Mammary epithelial cell (primary cell): ENCODE data around the gene FAM236D.
"Not testable (repeated sequence)": the region's sequence is repeated elsewhere in the genome, so short reads cannot be mapped to it uniquely, and the experiment has no call there.

Experiments
- CTCF ChIP-seq, 2 donors: IDR thresholded peaks in 1 of 2; conservative IDR thresholded peaks in 1 of 2; 2 replicates each; pipeline ENCODE4 v1.5.1; 2011 to 2012; ENCODE audit warnings: inconsistent platforms in 2 of 2, low read length in 2 of 2, mild to moderate bottlenecking in 2 of 2, control low read depth in 1 of 2, low read depth in 1 of 2; ENCODE audit not compliant: insufficient read depth in 1 of 2; ENCODE audit errors: extremely low read depth in 1 of 2
- EZH2 ChIP-seq: IDR thresholded peaks from 2 replicates; pipeline ENCODE4 v1.6.1; 2012; ENCODE audit warnings: low read length, inconsistent platforms, borderline replicate concordance

- not testable (repeated sequence) for TF ChIP-seq CTCF (conservative IDR thresholded peaks at IDR 0.05 in 1 of 2, IDR thresholded peaks at IDR 0.05 in 1 of 2; ENCODE audit: extremely low read depth in 1 of 2, insufficient read depth in 1 of 2, low read depth in 1 of 2, low read length in 2 of 2); EZH2
Measured at GRCh38 chrX:72778146-72778545, 29.9 kb downstream of the FAM236D start.
